ENCODE data around the gene CA12.

DNA sequence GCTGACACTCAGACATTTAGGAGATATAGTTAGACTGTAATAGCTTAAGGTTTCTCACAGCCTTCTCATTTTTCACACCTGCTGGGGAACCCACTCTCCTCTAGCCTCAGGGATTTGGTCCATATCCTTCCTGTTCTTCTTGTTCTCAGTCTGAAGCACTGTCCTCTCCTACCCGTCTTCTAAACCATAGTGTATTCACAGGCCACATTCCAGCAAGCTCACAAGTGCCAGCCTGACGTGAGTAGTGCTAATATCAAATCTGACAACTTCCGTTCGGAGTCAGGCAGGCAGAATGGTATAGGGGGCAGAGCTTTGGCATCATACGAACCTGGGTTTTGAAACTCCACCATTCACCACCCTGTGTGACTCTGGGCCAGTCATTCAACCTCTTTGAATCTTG lies 6.9 kb upstream of the CA12 start:
- TF ChIP-seq, protein P1, sequence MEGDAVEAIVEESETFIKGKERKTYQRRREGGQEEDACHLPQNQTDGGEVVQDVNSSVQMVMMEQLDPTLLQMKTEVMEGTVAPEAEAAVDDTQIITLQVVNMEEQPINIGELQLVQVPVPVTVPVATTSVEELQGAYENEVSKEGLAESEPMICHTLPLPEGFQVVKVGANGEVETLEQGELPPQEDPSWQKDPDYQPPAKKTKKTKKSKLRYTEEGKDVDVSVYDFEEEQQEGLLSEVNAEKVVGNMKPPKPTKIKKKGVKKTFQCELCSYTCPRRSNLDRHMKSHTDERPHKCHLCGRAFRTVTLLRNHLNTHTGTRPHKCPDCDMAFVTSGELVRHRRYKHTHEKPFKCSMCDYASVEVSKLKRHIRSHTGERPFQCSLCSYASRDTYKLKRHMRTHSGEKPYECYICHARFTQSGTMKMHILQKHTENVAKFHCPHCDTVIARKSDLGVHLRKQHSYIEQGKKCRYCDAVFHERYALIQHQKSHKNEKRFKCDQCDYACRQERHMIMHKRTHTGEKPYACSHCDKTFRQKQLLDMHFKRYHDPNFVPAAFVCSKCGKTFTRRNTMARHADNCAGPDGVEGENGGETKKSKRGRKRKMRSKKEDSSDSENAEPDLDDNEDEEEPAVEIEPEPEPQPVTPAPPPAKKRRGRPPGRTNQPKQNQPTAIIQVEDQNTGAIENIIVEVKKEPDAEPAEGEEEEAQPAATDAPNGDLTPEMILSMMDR (IDR thresholded peaks at IDR 0.05) = no peak
- TF ChIP-seq POLR2A (IDR thresholded peaks at IDR 0.05) = no peak
- no peak for TF ChIP-seq EP300 (IDR thresholded peaks at IDR 0.05)
